K562 (cell line): ENCODE data around the gene PAQR8. TPM values are rescaled to one million over a fixed set of nuclear protein-coding genes. Genes with fewer than 3 reads are reported as not detected.

ENCODE experiments used
- CBX8 ChIP-seq: fragments of 200-600 bp; sonication (generic); IDR thresholded peaks from 2 replicates; pipeline ENCODE4 v1.6.1; 2012; ENCODE audit warnings: borderline replicate concordance, mixed run types, low read depth, mild to moderate bottlenecking, moderate library complexity, mixed read lengths, low read length, control low read depth, inconsistent platforms; ENCODE audit not compliant: poor library complexity, severe bottlenecking; ENCODE audit errors: extremely low read depth
- CREM ChIP-seq: IDR thresholded peaks from 2 replicates; pipeline ENCODE4 v1.6.1; 2014; ENCODE audit warnings: antibody characterized with exemption, low read depth
- CSDE1 ChIP-seq, 2 experiments: fragments of 450-650 bp; IDR thresholded peaks; 2 replicates each; pipeline ENCODE4 v1.6.1; 2016; ENCODE audit warnings: mild to moderate bottlenecking in 1 of 2
- ETS2 ChIP-seq: IDR thresholded peaks from 2 replicates; pipeline ENCODE4 v1.6.1; 2016; ENCODE audit warnings: borderline replicate concordance, missing genetic modification characterization, mild to moderate bottlenecking, moderate library complexity, missing compliant biosample characterization; ENCODE audit not compliant: poor library complexity, severe bottlenecking
- HDGF ChIP-seq: fragments of 450-650 bp; IDR thresholded peaks from 2 replicates; pipeline ENCODE4 v1.6.1; 2016
- MAZ ChIP-seq, 2 experiments: fragments of 450-650 bp in 1 of 2; sonication (generic) in 1 of 2; formaldehyde crosslinking; IDR thresholded peaks in 1 of 2; conservative IDR thresholded peaks in 1 of 2; 2 replicates each; pipeline versions ENCODE4 v1.4.0 to v1.5.0; 2020; ENCODE audit warnings: mild to moderate bottlenecking in 1 of 2, missing genetic modification reagents in 1 of 2
- MXI1 ChIP-seq: IDR thresholded peaks from 2 replicates; pipeline ENCODE4 v1.6.1; 2011; ENCODE audit warnings: low read depth, mild to moderate bottlenecking, improper control_type of control experiment, low read length
- NBN ChIP-seq: fragments of 450-650 bp; IDR thresholded peaks from 2 replicates; pipeline ENCODE4 v1.6.1; 2016; ENCODE audit warnings: low read depth, mild to moderate bottlenecking
- POLR2H ChIP-seq: IDR thresholded peaks from 2 replicates; pipeline ENCODE4 v1.6.1; 2016; ENCODE audit warnings: missing genetic modification characterization, low read depth, mild to moderate bottlenecking, control low read depth, missing compliant biosample characterization, moderate library complexity
- SMARCA4 ChIP-seq: fragments of 450-650 bp; IDR thresholded peaks from 2 replicates; pipeline ENCODE4 v1.6.1; 2016
- SMARCA5 ChIP-seq: fragments of 450-650 bp; IDR thresholded peaks from 2 replicates; pipeline ENCODE4 v1.6.1; 2016
- SMARCE1 ChIP-seq: fragments of 450-650 bp; IDR thresholded peaks from 2 replicates; pipeline ENCODE4 v1.7.1; 2016; ENCODE audit warnings: mild to moderate bottlenecking
- SRSF3 ChIP-seq: fragments of 200-400 bp; formaldehyde crosslinking; IDR thresholded peaks from 2 replicates; pipeline ENCODE4 v1.6.1; 2016; ENCODE audit warnings: mild to moderate bottlenecking, low read length, moderate library complexity; ENCODE audit not compliant: insufficient read depth
- TAL1 ChIP-seq: fragments of 450-650 bp; IDR thresholded peaks from 2 replicates; pipeline ENCODE4 v1.6.1; 2016; ENCODE audit warnings: mild to moderate bottlenecking
- YY1 ChIP-seq, 3 experiments: IDR thresholded peaks; 2 replicates each; pipeline ENCODE4 v1.6.1; 2011; ENCODE audit warnings: low read length in 2 of 3, mild to moderate bottlenecking in 2 of 3, moderate library complexity in 2 of 3, borderline replicate concordance in 1 of 3, control low read depth in 1 of 3, low read depth in 1 of 3; ENCODE audit not compliant: insufficient read depth in 3 of 3, insufficient replicate concordance in 2 of 3, control insufficient read depth in 1 of 3, insufficient read length in 1 of 3; ENCODE audit errors: extremely low read depth in 1 of 3
- ZEB2 ChIP-seq: fragments of 450-650 bp; IDR thresholded peaks from 2 replicates; pipeline ENCODE4 v1.6.1; 2016
- ZNF445 ChIP-seq: fragments of 250-450 bp; sonication (Bioruptor Pico); IDR thresholded peaks from 2 replicates; pipeline ENCODE4 v1.4.0; 2020; ENCODE audit warnings: low read depth, mild to moderate bottlenecking, moderate library complexity
- ZNF57 ChIP-seq: fragments of 450-650 bp; formaldehyde crosslinking; IDR thresholded peaks from 2 replicates; pipeline ENCODE4 v1.4.0; 2020; ENCODE audit warnings: mild to moderate bottlenecking, moderate library complexity
- ZNF639 ChIP-seq, 2 experiments: fragments of 200-800 bp in 1 of 2; sonication (Bioruptor generic) in 1 of 2; sonication (generic) in 1 of 2; formaldehyde crosslinking in 1 of 2; IDR thresholded peaks in 1 of 2; conservative IDR thresholded peaks in 1 of 2; 2 replicates each; pipeline versions ENCODE4 v1.5.0 to v1.6.1; 2016 to 2020; ENCODE audit warnings: missing compliant biosample characterization in 1 of 2, missing genetic modification characterization in 1 of 2, missing genetic modification reagents in 1 of 2
- polyA plus RNA-seq, 8 experiments: library from polyadenylated mRNA; depleted of rRNA in 4 of 8; stranded (reverse) in 5 of 8; unstranded in 3 of 8; fragments of >200 nt; fragmentation: Nextera tagmentation in 2 of 8; fragmentation: Illumina TruSeq in 1 of 8; extraction: Ambion mirVana in 2 of 8; extraction: Trizol in 1 of 8; gene quantifications; 2 replicates each; pipeline versions ENCODE4 v1.2.1 to v1.2.3, GENCODE V29; 2011 to 2014; ENCODE audit warnings: inconsistent platforms in 1 of 8, missing spikeins in 1 of 8
- total RNA-seq, 7 experiments: library from RNA; depleted of rRNA in 6 of 7; stranded (reverse); fragments of >200 nt in 6 of 7; fragmentation: Illumina TruSeq in 2 of 7; extraction: Trizol in 2 of 7; gene quantifications; 2 replicates each; pipeline versions ENCODE4 v1.2.1 to v1.2.3, GENCODE V29; 2011 to 2021; ENCODE audit warnings: low replicate concordance in 1 of 7

Gene PAQR8
- total and polyA plus RNA-seq, 9 of the 15 experiments (the other 6 are each of a cell fraction or from before 2014, with no cell fraction given): 1.4 to 10.2 (median 3.5) TPM

GRCh38 chr6:52420668-52421358 lies 58.9 kb downstream of the PAQR8 start (continued):
- TF ChIP-seq CREM (peak; percentile 26; the same call in 1 of the 2 replicates), ZNF57 (CRISPR knock-in tag) (no peak), MXI1 (no peak), YY1 (IDR thresholded peaks at IDR 0.05; ENCODE audit: borderline replicate concordance in 1 of 3, control insufficient read depth in 1 of 3, extremely low read depth in 1 of 3, insufficient read depth in 3 of 3, insufficient read length in 1 of 3, insufficient replicate concordance in 2 of 3, low read depth in 1 of 3, low read length in 2 of 3) (no peak), SMARCE1 (0 out of 2 replicates have a peak, but pooled peaks have one; percentile 52), CSDE1 (IDR thresholded peaks at IDR 0.05) (no peak), ZNF445 (CRISPR knock-in tag) (no peak), SMARCA5 (peak; percentile 47; the same call in 1 of the 2 replicates), CBX8 (no peak), POLR2H (tag) (no peak), SMARCA4 (peak; percentile 24; the same call in 1 of the 2 replicates), TAL1 (0 out of 2 replicates have a peak, but pooled peaks have one; percentile 2), NBN (0 out of 2 replicates have a peak, but pooled peaks have one; percentile 59), ETS2 (no peak), HDGF (peak; percentile 65; the same call in 1 of the 2 replicates), MAZ (CRISPR knock-in tag; conservative IDR thresholded peaks at IDR 0.05 in 1 of 2, IDR thresholded peaks at IDR 0.05 in 1 of 2) (0 out of 4 replicates have a peak, but pooled peaks of 1 of the 2 experiments have one; percentile 18), ZNF639 (CRISPR knock-in tag; conservative IDR thresholded peaks at IDR 0.05 in 1 of 2, IDR thresholded peaks at IDR 0.05 in 1 of 2) (0 out of 4 replicates have a peak, but pooled peaks of 1 of the 2 experiments have one; percentile 6), SRSF3 (no peak), ZEB2 (peak; percentile 57)
